HCT116 (cell line): ENCODE results near the gene CYSLTR2.

ENCODE experiments used
- CEBPB ChIP-seq: IDR thresholded peaks from 2 replicates; pipeline ENCODE4 v1.6.1; 2012; ENCODE audit warnings: low read depth
- CTCF ChIP-seq, 3 experiments: fragments of 200-600 bp in 1 of 3; sonication (generic) in 1 of 3; IDR thresholded peaks in 2 of 3; conservative IDR thresholded peaks in 1 of 3; 2 replicates each; pipeline ENCODE4 v1.5.1; 2012 to 2017; ENCODE audit warnings: low read depth in 2 of 3, low read length in 2 of 3, antibody characterized with exemption in 1 of 3, borderline replicate concordance in 1 of 3, control low read depth in 1 of 3, mild to moderate bottlenecking in 1 of 3, mixed read lengths in 1 of 3, mixed run types in 1 of 3, moderate library complexity in 1 of 3; ENCODE audit not compliant: insufficient read depth in 1 of 3
- EZH2 ChIP-seq: fragments of 200-600 bp; sonication (generic); IDR thresholded peaks from 2 replicates; pipeline ENCODE4 v1.6.1; 2017; ENCODE audit warnings: antibody characterized with exemption, mixed run types
- EZH2phosphoT487 ChIP-seq: fragments of 200-600 bp; IDR thresholded peaks from 2 replicates; pipeline ENCODE4 v1.6.1; 2018; ENCODE audit warnings: antibody characterized with exemption, borderline replicate concordance
- JUND ChIP-seq: IDR thresholded peaks from 2 replicates; pipeline ENCODE4 v1.6.1; 2012
- MAX ChIP-seq: IDR thresholded peaks from 2 replicates; pipeline ENCODE4 v1.6.1; 2012
- POLR2A ChIP-seq: IDR thresholded peaks from 2 replicates; pipeline ENCODE4 v1.7.0; 2011; ENCODE audit warnings: borderline replicate concordance; ENCODE audit not compliant: insufficient read depth, insufficient read length; ENCODE audit errors: extremely low read depth
- POLR2AphosphoS5 ChIP-seq: IDR thresholded peaks from 2 replicates; pipeline ENCODE4 v1.6.1; 2011; ENCODE audit warnings: mild to moderate bottlenecking, low read depth, low read length, moderate library complexity
- RAD21 ChIP-seq: IDR thresholded peaks from 2 replicates; pipeline ENCODE4 v1.6.1; 2012; ENCODE audit warnings: low read depth, mild to moderate bottlenecking
- SP1 ChIP-seq: IDR thresholded peaks from 2 replicates; pipeline ENCODE4 v1.6.1; 2012; ENCODE audit warnings: low read depth
- ZBTB33 ChIP-seq: IDR thresholded peaks from 2 replicates; pipeline ENCODE4 v1.6.1; 2011; ENCODE audit warnings: mild to moderate bottlenecking, low read length, moderate library complexity; ENCODE audit not compliant: insufficient replicate concordance; ENCODE audit errors: extremely low read depth

- TF ChIP-seq CTCF (IDR thresholded peaks at IDR 0.05 in 2 of 3, conservative IDR thresholded peaks at IDR 0.05 in 1 of 3; ENCODE audit: borderline replicate concordance in 1 of 3, insufficient read depth in 1 of 3, low read depth in 2 of 3, low read length in 2 of 3) (no peak), POLR2A (no peak), SP1 (no peak), RAD21 (no peak), EZH2phosphoT487 (no peak), JUND (no peak), POLR2AphosphoS5 (no peak), CEBPB (no peak), EZH2 (no peak), MAX (no peak), ZBTB33 (no peak)
Observed at GRCh38 chr13:48625413-48626076, 28.2 kb upstream of the CYSLTR2 start.
